Endodermal cell (in vitro differentiated cells): Measurements from ENCODE around the gene MFSD1. TPM values are rescaled to one million over a fixed set of nuclear protein-coding genes. Genes with fewer than 3 reads are reported as not detected.
A peak's percentile ranks its signal among the peaks of the same experiment; 100 is the strongest.

ENCODE experiments used
- DNase-seq: peaks from one replicate; pipeline ENCODE4 v3.0.0-alpha.2; 2017
- H3K27ac ChIP-seq: 2 replicates; pipeline ENCODE4 v1.5.1; 2013; ENCODE audit warnings: mild to moderate bottlenecking, low read depth, low read length, moderate library complexity
- H3K27me3 ChIP-seq: 2 replicates; pipeline ENCODE4 v1.6.1; 2013; ENCODE audit warnings: mild to moderate bottlenecking, low read length, moderate library complexity; ENCODE audit not compliant: insufficient read depth, control insufficient read depth, poor library complexity, severe bottlenecking
- H3K36me3 ChIP-seq: 2 replicates; pipeline ENCODE4 v1.7.0; 2013; ENCODE audit warnings: mild to moderate bottlenecking, low read length, moderate library complexity; ENCODE audit not compliant: control insufficient read depth, insufficient read depth
- H3K4me1 ChIP-seq: one replicate; pipeline ENCODE4 v1.7.0; 2013; ENCODE audit warnings: low read length; ENCODE audit not compliant: control insufficient read depth, insufficient read depth
- H3K4me3 ChIP-seq: 2 replicates; pipeline ENCODE4 v1.5.1; 2013; ENCODE audit warnings: mild to moderate bottlenecking, low read length, moderate library complexity
- H3K9ac ChIP-seq: 2 replicates; pipeline ENCODE4 v1.6.1; 2013; ENCODE audit warnings: mild to moderate bottlenecking, low read length, moderate library complexity; ENCODE audit not compliant: poor library complexity, severe bottlenecking; ENCODE audit errors: extremely low read depth
- H3K9me3 ChIP-seq: 2 replicates; pipeline ENCODE4 v1.6.1; 2013; ENCODE audit warnings: mild to moderate bottlenecking, low read length, moderate library complexity; ENCODE audit not compliant: control insufficient read depth
- H3K27ac Mint-ChIP-seq: 2 replicates; pipeline ENCODE4 v1.8.0; 2020; ENCODE audit warnings: mixed read lengths
- H3K27me3 Mint-ChIP-seq: 2 replicates; pipeline ENCODE4 v1.8.0; 2021; ENCODE audit warnings: mild to moderate bottlenecking, mixed read lengths; ENCODE audit not compliant: insufficient read depth
- H3K36me3 Mint-ChIP-seq: 2 replicates; pipeline ENCODE4 v1.8.0; 2020; ENCODE audit warnings: low read depth, mixed read lengths
- H3K4me1 Mint-ChIP-seq: 2 replicates; pipeline ENCODE4 v1.8.0; 2020; ENCODE audit warnings: mixed read lengths
- H3K4me3 Mint-ChIP-seq: 2 replicates; pipeline ENCODE4 v1.8.0; 2020; ENCODE audit warnings: mild to moderate bottlenecking, moderate library complexity, mixed read lengths
- H3K9me3 Mint-ChIP-seq: 2 replicates; pipeline ENCODE4 v1.8.0; 2020; ENCODE audit warnings: mild to moderate bottlenecking, mixed read lengths
- WGBS, 2 experiments: methylation state at CpG; one replicate each; pipeline versions ENCODE4 v1.1.5 to v1.1.7; 2013; ENCODE audit warnings: missing lambda C conversion rate in 2 of 2, mixed read lengths in 1 of 2; ENCODE audit not compliant: insufficient coverage in 1 of 2, insufficient read length in 1 of 2; 5-methylcytosine and 5-hydroxymethylcytosine counted together
- total RNA-seq, 2 donors: library from RNA; stranded (reverse); fragmentation: NEBNext Ultra II Directional in 1 of 2; extraction: Animal tissue kit (Norgen Biotek cat#: 25700) in 1 of 2; gene quantifications; 2 replicates in 1 of 2; 3 replicates in 1 of 2; pipeline ENCODE4 v1.2.1, GENCODE V29; 2021
- TF ChIP-seq, protein P1 (sequence below): fragments of 200-600 bp; sonication (generic); conservative IDR thresholded peaks from 2 replicates; pipeline ENCODE4 v1.5.0; 2021; ENCODE audit warnings: antibody characterized with exemption, mild to moderate bottlenecking

MFSD1 gene
- total RNA-seq, 2 donors from 2014 or later, result 11.7 to 13.4 TPM

DNA sequence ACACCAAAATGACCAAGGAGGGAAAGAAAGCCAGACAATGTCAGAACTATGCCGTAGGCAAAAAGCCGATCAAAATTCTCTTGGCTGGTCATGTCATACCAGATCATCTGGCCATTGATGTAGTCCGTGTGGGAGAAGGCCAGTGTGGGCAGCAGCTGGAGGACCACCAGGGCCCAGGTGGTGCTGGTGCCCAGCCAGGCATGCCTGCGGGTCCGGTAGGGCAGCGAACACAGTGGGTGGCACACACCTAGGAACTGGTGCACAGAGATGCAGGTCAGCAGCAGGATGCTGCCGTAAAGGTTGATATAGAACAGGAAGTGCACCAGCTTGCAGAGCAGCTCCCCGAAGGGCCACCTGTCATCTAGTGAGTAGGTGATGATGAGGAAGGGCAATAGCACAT lies 39.5 kb downstream of the MFSD1 start:
- no peaks in the 10 kb centered on the region for H3K36me3 ChIP-seq
- Mint-ChIP-seq H3K4me1 (peaks cover 7% of the 10 kb centered on the region), H3K4me3 (no peak overlapping the region), H3K36me3 (no peaks in the 10 kb centered on the region), H3K27me3 (peaks cover 16% of the 10 kb centered on the region), H3K27ac (no peak overlapping the region), H3K9me3 (no peaks in the 10 kb centered on the region)
- no peaks in the 10 kb centered on the region for H3K4me1 ChIP-seq
- H3K27me3 ChIP-seq, result peaks cover 8% of the 10 kb centered on the region
- H3K9me3 ChIP-seq, result no peaks in the 10 kb centered on the region
- no peak for DNase-seq
- H3K9ac ChIP-seq, result no peak overlapping the region
- no peak overlapping the region for H3K4me3 ChIP-seq
- TF ChIP-seq, protein P1, sequence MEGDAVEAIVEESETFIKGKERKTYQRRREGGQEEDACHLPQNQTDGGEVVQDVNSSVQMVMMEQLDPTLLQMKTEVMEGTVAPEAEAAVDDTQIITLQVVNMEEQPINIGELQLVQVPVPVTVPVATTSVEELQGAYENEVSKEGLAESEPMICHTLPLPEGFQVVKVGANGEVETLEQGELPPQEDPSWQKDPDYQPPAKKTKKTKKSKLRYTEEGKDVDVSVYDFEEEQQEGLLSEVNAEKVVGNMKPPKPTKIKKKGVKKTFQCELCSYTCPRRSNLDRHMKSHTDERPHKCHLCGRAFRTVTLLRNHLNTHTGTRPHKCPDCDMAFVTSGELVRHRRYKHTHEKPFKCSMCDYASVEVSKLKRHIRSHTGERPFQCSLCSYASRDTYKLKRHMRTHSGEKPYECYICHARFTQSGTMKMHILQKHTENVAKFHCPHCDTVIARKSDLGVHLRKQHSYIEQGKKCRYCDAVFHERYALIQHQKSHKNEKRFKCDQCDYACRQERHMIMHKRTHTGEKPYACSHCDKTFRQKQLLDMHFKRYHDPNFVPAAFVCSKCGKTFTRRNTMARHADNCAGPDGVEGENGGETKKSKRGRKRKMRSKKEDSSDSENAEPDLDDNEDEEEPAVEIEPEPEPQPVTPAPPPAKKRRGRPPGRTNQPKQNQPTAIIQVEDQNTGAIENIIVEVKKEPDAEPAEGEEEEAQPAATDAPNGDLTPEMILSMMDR, result no peak
- H3K27ac ChIP-seq, result no peak overlapping the region
- WGBS, 2 experiments, result 93 to 97% methylated on average over 6 to 8 of the region's 8 CpGs

DNA sequence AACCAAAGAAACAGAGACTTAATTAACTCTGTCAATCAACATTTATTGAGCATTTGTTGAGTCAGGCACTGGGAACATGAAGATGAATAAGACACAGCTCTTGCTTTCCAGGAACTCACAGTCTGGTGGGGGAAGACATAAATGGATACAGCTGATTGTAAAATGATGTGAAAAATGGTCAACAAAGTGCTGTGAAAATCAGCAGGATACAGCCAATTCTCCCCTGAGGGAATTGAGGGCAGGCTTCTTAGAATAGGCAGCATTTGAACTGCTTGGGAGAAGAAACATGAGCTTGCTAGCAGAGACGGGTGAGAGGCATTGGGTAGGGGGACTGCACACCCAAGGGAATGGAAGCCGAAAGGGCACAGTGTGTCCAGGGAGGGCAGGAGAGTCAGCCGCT lies 41.1 kb downstream of the MFSD1 start:
- TF ChIP-seq, protein P1, result no peak
- H3K4me1 ChIP-seq, result no peaks in the 10 kb centered on the region
- H3K4me3 ChIP-seq, result no peak overlapping the region
- Mint-ChIP-seq H3K4me1 (no peaks in the 10 kb centered on the region), H3K27ac (no peak overlapping the region), H3K36me3 (no peaks in the 10 kb centered on the region), H3K4me3 (no peak overlapping the region), H3K9me3 (no peaks in the 10 kb centered on the region), H3K27me3 (peaks cover 20% of the 10 kb centered on the region)
- H3K27me3 ChIP-seq, result peaks cover 8% of the 10 kb centered on the region
- no peak overlapping the region for H3K9ac ChIP-seq
- 87 to 89% methylated on average over 3 of the region's 3 CpGs for WGBS, 2 experiments
- no peaks in the 10 kb centered on the region for H3K9me3 ChIP-seq
- DNase-seq, result no peak
- H3K36me3 ChIP-seq, result no peaks in the 10 kb centered on the region
- no peak overlapping the region for H3K27ac ChIP-seq

DNA sequence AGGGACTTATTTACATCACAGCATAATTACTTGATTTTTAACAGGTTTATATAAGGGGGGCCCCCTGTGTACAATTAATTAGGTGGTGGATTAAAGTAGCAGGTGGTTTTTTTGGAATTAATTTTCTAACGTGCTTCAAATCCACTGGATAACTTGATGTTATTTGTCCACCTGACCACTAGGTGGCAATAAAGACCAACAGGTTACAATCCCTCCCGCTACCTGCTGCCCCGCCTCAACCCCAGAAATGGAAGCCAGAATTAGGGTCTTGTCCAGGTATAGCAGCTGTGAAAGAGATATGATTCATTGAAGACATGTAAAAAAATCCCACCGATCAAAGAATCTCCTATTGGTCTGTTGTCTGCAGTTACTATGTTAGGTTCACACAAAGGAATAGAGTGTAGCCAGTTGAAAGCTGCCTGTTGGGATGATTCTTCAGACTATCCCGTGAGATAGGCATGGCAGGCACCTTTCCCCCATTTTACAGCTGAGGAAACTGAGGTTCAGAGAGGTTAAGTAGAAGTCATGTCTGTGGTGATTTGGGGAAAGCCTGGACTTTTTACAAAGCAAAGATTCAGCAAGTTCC lies 44.0 kb downstream of the MFSD1 start:
- H3K9me3 ChIP-seq, result no peaks in the 10 kb centered on the region
- Mint-ChIP-seq H3K36me3 (no peaks in the 10 kb centered on the region), H3K4me1 (no peaks in the 10 kb centered on the region), H3K27ac (no peak overlapping the region), H3K27me3 (peaks cover 26% of the 10 kb centered on the region), H3K9me3 (no peaks in the 10 kb centered on the region), H3K4me3 (no peak overlapping the region)
- H3K4me3 ChIP-seq, result no peak overlapping the region
- H3K27ac ChIP-seq, result no peak overlapping the region
- no peaks in the 10 kb centered on the region for H3K4me1 ChIP-seq
- TF ChIP-seq, protein P1, result peak; percentile 87
- H3K36me3 ChIP-seq, result no peaks in the 10 kb centered on the region
- peaks cover 28% of the 10 kb centered on the region for H3K27me3 ChIP-seq
- no peak for DNase-seq
- WGBS, 2 experiments, result 36% methylated on average over 5 of the region's 5 CpGs; no CpG with 5 or more reads in 1 of the 2 experiments
- no peak overlapping the region for H3K9ac ChIP-seq
